ENCODE data around the gene ICAM3.

- TF ChIP-seq CTCF (conservative IDR thresholded peaks at IDR 0.05 in 1 of 2, IDR thresholded peaks at IDR 0.05 in 1 of 2; ENCODE audit: extremely low read depth in 1 of 2, insufficient read depth in 1 of 2, low read depth in 1 of 2, low read length in 2 of 2) (no peak), EZH2 (IDR thresholded peaks at IDR 0.05; ENCODE audit: borderline replicate concordance, low read length) (no peak)
Observed at GRCh38 chr19:10368101-10368803, 28.8 kb upstream of the ICAM3 start.

Data from mammary epithelial cell (primary cell).